Heart left ventricle (tissue), 16 donors: ENCODE measurements around the gene PDIA6. TPM values are rescaled to one million over a fixed set of nuclear protein-coding genes. Genes with fewer than 3 reads are reported as not detected.

Source experiments
- ATAC-seq, 4 donors: fragments of 200-7000 bp; cut with Tn5 transposase; one replicate each; pipeline ENCODE4 v1.9.1; 2020 to 2022; ENCODE audit warnings: moderate library complexity in 4 of 4, mild to moderate bottlenecking in 3 of 4, moderate number of reproducible peaks in 1 of 4
- DNase-seq, 5 donors: peaks; one replicate each; pipeline ENCODE4 v3.0.0-alpha.2; 2020
- H3K27ac ChIP-seq, 12 donors: fragments of 200-600 bp; sonication (generic) in 4 of 12; one replicate each; pipeline versions ENCODE4 v1.5.0 to v1.8.0; 2016 to 2022; ENCODE audit warnings: mild to moderate bottlenecking in 2 of 12
- H3K27me3 ChIP-seq, 9 donors: fragments of 200-600 bp; sonication (generic) in 2 of 9; one replicate each; pipeline versions ENCODE4 v1.5.1 to v1.8.0; 2016 to 2022; ENCODE audit warnings: mild to moderate bottlenecking in 3 of 9
- H3K36me3 ChIP-seq, 9 donors: fragments of 200-600 bp; sonication (generic) in 2 of 9; one replicate each; pipeline versions ENCODE4 v1.5.0 to v1.8.0; 2018 to 2022; ENCODE audit warnings: mild to moderate bottlenecking in 2 of 9
- H3K4me1 ChIP-seq, 12 donors: fragments of 200-600 bp; sonication (generic) in 4 of 12; one replicate each; pipeline versions ENCODE4 v1.5.0 to v1.8.0; 2016 to 2022; ENCODE audit warnings: mild to moderate bottlenecking in 3 of 12
- H3K4me3 ChIP-seq, 12 donors: fragments of 200-600 bp; sonication (generic) in 4 of 12; one replicate each; pipeline versions ENCODE4 v1.5.0 to v1.8.0; 2017 to 2022; ENCODE audit warnings: mild to moderate bottlenecking in 9 of 12, moderate library complexity in 4 of 12
- H3K9me3 ChIP-seq, 12 donors: fragments of 200-600 bp; sonication (generic) in 4 of 12; one replicate each; pipeline versions ENCODE4 v1.5.0 to v1.8.0; 2016 to 2022; ENCODE audit warnings: mild to moderate bottlenecking in 1 of 12
- POLR2A ChIP-seq, 2 donors: fragments of 450-650 bp; IDR thresholded peaks; one replicate each; pipeline ENCODE4 v1.6.1; 2017; ENCODE audit warnings: antibody characterized with exemption in 2 of 2, mild to moderate bottlenecking in 2 of 2, moderate library complexity in 2 of 2
- WGBS, 4 donors: extraction: QIAGEN DNeasy Blood & Tissue Kit in 2 of 4; methylation state at CpG; one replicate each; pipeline versions ENCODE4 v1.1.5 to v1.1.7; 2013 to 2018; 5-methylcytosine and 5-hydroxymethylcytosine counted together
- intact Hi-C, 10 donors: fragments of 100-400 bp; cut with DNase I; formaldehyde crosslinking; loops; one replicate each; pipeline versions ENCODE4 v1.11.1 to v1.14.2; 2022
- polyA plus RNA-seq, 2 donors: library from polyadenylated mRNA; stranded (reverse); fragments of 200-250 nt; gene quantifications; one replicate each; pipeline ENCODE4 v1.2.3, GENCODE V29; 2013
- total RNA-seq, 9 donors: library from RNA; depleted of rRNA in 2 of 9; stranded (reverse); fragments of >200 nt in 2 of 9; fragmentation: NEBNext Ultra II Directional in 3 of 9; extraction: Animal tissue kit (Norgen Biotek cat#: 25700) in 3 of 9; gene quantifications; one replicate each; pipeline versions ENCODE4 v1.1.0 to v1.2.4, GENCODE V29; 2016 to 2023
- TF ChIP-seq, protein P1 (sequence below), 12 donors: fragments of 200-600 bp; sonication (generic) in 4 of 12; IDR thresholded peaks; one replicate each; pipeline versions ENCODE4 v1.5.0 to v1.8.0; 2018 to 2022; ENCODE audit warnings: antibody characterized with exemption in 12 of 12, mild to moderate bottlenecking in 5 of 12
- donor health status: ischemic (EF 13 %, LVEDD 7.1; RV severe dilation, severe dysfunction).
- donor health status: healthy with polysubstance abuse.
- donor health status: DM: no; HTN: yes; CAD: no.
- donor health status: DM: no; HTN: no; CAD: no.
- donor health status: ischemic (EF 25% LVEDD 6.9; RV normal size, moderate dysfunction).
- donor health status: ischemic (EF 25% LVEDD 5.7; RV mildly dilated, moderate dysfunction).
- donor health status: healthy.
- donor health status: DM: yes; HTN: yes; CAD: no.
- donor health status: ischemic (EF 35%, LVEDD 5.7; RV mildly dilated, moderate dysfunction).
- donor health status: nonischemic (EF 11% LVEDD 7.7; RV severe dilation, severe dysfunction).
- donor health status: DM: yes; HTN: yes; CAD: no.
- donor health status: PGD.
- donor health status: ischemic (EF 29% LVEDD 5.4; RV normal size, mild dysfunction).
- donor health status: nonischemic (EF 23%, LVEDD 6.1; RV moderate dilation, normal function).

Gene PDIA6
- total and polyA plus RNA-seq, 11 donors: 32.0 to 402 (median 110) TPM

- Histone ChIP-seq H3K4me1 (peaks cover 0 to 75% (median 26%) of the 10 kb centered on the region in 12 donors), H3K27ac (peak overlapping the region in 8 of 12 donors; percentile 6 to 61 (median 27)), H3K9me3 (no peaks in the 10 kb centered on the region), H3K4me3 (no peak overlapping the region), H3K36me3 (no peaks in the 10 kb centered on the region), H3K27me3 (peaks cover 0 to 17% (median 0%) of the 10 kb centered on the region in 9 donors)
- WGBS, 4 donors: 54 to 60% (median 57%) methylated on average over 8 of the region's 8 CpGs
- TF ChIP-seq, protein P1, sequence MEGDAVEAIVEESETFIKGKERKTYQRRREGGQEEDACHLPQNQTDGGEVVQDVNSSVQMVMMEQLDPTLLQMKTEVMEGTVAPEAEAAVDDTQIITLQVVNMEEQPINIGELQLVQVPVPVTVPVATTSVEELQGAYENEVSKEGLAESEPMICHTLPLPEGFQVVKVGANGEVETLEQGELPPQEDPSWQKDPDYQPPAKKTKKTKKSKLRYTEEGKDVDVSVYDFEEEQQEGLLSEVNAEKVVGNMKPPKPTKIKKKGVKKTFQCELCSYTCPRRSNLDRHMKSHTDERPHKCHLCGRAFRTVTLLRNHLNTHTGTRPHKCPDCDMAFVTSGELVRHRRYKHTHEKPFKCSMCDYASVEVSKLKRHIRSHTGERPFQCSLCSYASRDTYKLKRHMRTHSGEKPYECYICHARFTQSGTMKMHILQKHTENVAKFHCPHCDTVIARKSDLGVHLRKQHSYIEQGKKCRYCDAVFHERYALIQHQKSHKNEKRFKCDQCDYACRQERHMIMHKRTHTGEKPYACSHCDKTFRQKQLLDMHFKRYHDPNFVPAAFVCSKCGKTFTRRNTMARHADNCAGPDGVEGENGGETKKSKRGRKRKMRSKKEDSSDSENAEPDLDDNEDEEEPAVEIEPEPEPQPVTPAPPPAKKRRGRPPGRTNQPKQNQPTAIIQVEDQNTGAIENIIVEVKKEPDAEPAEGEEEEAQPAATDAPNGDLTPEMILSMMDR (IDR thresholded peaks at IDR 0.05): no peak
- no peak for TF ChIP-seq POLR2A (IDR thresholded peaks at IDR 0.05)
- DNase-seq (no peak), ATAC-seq (peak in 1 of 4 donors; percentile 4)
- intact Hi-C loops: no loop called here
Measured at GRCh38 chr2:10860814-10861325, 48.3 kb upstream of the PDIA6 start.

DNA sequence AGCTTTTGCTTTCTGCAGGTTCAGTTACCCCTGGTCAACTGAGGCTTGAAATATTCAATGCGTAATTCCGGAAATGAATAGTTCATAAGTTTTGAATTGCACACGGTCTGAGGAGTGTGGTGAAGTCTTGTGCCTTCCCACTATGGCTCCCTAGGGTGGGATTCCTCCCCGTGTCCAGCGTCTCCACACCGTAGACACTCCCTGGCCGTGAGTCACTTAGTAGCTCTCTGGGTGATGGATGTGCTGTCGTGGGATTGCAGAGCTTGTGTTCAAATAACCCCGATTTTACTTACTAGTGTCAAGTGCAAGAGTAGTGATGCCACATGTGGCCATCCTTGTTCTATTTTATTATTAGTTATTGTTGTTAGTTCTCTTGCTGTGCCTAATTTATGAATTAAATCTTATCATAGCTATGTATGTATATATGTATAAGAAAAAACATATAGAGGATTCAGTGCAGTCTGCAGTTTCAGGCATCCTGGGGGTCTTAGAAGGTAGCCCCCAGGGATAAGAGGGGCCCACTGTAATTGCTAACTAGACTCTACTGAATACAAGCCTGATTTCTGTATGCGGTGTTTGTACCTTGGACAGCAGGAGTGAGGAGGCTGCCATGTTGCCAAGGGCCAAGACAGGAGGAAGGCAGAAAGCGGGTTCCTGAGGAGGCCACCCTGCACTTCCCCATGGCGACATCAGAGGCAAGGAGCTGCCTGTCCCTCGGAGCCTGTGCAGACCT lies 47.7 kb upstream of the PDIA6 start:
- H3K36me3 ChIP-seq: no peaks in the 10 kb centered on the region
- intact Hi-C loops: no loop called here
- H3K9me3 ChIP-seq: no peaks in the 10 kb centered on the region
- TF ChIP-seq, protein P1 (IDR thresholded peaks at IDR 0.05): no peak
- no peak for TF ChIP-seq POLR2A (IDR thresholded peaks at IDR 0.05)
- ATAC-seq (peak in 1 of 4 donors; percentile 8), DNase-seq (no peak)
- 68 to 79% (median 78%) methylated on average over 13 of the region's 13 CpGs for WGBS, 4 donors
- peaks cover 0 to 69% (median 20%) of the 10 kb centered on the region in 12 donors for H3K4me1 ChIP-seq
- H3K27ac ChIP-seq: peak overlapping the region in 6 of 12 donors; percentile 10 to 61 (median 27)
- peaks cover 0 to 14% (median 0%) of the 10 kb centered on the region in 9 donors for H3K27me3 ChIP-seq
- no peak overlapping the region for H3K4me3 ChIP-seq

DNA sequence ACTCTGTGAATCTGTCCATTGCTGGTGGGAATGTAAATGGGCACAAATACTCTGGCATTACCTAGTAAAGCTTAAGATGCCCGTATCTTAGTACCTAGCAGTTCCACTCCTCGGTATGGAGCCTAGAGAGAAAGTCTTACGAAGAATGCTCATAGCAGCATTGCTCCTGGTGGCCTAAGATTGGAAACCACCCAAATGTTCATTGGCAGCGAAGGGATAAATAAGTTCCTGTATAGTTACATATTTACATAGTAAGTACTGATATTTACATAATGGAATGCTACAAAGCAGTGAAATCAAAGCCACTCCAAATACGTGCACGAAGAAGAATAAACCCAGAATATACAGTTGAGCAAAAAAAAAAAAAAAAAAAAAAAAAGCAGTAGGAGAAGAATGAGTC lies 46.7 kb upstream of the PDIA6 start:
- Histone ChIP-seq H3K27ac (no peak overlapping the region), H3K9me3 (no peaks in the 10 kb centered on the region), H3K36me3 (peaks cover 0 to under 1% (median 0%) of the 10 kb centered on the region in 9 donors), H3K4me1 (peaks cover 0 to 61% (median 23%) of the 10 kb centered on the region in 12 donors), H3K4me3 (no peak overlapping the region), H3K27me3 (peaks cover 0 to 14% (median 0%) of the 10 kb centered on the region in 9 donors)
- DNase-seq (no peak), ATAC-seq (no peak)
- intact Hi-C loops: no loop called here
- 76 to 89% (median 86%) methylated on average over 6 of the region's 6 CpGs for WGBS, 4 donors
- TF ChIP-seq, protein P1 (IDR thresholded peaks at IDR 0.05): no peak
- TF ChIP-seq POLR2A (IDR thresholded peaks at IDR 0.05): no peak

DNA sequence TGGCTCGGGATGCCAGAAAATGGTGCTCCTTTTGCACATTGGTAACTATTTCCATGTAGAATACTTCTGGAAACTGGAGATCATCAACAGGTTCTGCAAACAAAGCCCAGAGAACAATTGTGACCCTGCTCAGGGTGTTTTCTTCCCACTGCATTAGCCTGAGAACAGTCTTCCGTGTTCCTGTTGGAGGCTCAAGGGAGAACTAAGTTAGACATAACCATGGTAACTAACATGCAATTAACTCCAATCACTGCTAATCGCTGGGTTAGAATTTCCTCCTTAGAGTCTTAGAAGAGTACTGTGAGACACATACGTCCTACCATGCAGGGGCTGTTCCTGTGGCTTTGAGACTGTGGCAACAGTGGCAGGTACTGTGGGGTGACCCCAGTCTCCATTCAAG lies 36.0 kb upstream of the PDIA6 start:
- Histone ChIP-seq H3K27me3 (no peaks in the 10 kb centered on the region), H3K4me1 (peaks cover 0 to 20% (median 0%) of the 10 kb centered on the region in 12 donors), H3K9me3 (no peaks in the 10 kb centered on the region), H3K36me3 (peaks cover 0 to 2% (median 0%) of the 10 kb centered on the region in 9 donors), H3K27ac (peak overlapping the region in 3 of 12 donors; percentile 82 to 90 (median 89)), H3K4me3 (no peak overlapping the region)
- DNase-seq: no peak
- intact Hi-C loops: no loop called here
- no peak for TF ChIP-seq POLR2A (IDR thresholded peaks at IDR 0.05)
- TF ChIP-seq, protein P1 (IDR thresholded peaks at IDR 0.05): no peak
- no peak for ATAC-seq
- WGBS, 4 donors: 79 to 86% (median 84%) methylated on average over 4 of the region's 4 CpGs
